RWPE2 (cell line): ENCODE data around the gene B4GALNT3.

Source experiments
- ATAC-seq: fragments of 200-7000 bp; cut with Tn5 transposase; 3 replicates; pipeline ENCODE4 v1.9.1; 2021; ENCODE audit warnings: low read depth
- DNase-seq: peaks from one replicate; pipeline ENCODE4 v3.0.0-alpha.2; 2020; ENCODE audit warnings: low spot score
- H3K27ac ChIP-seq: fragments of 450-650 bp; 2 replicates; pipeline ENCODE4 v1.5.1; 2017; ENCODE audit warnings: mild to moderate bottlenecking; ENCODE audit not compliant: poor library complexity, severe bottlenecking
- H3K27me3 ChIP-seq: fragments of 250-450 bp; sonication (Bioruptor Pico); 2 replicates; pipeline ENCODE4 v1.5.1; 2021; ENCODE audit warnings: mild to moderate bottlenecking, moderate library complexity; ENCODE audit not compliant: insufficient read depth, poor library complexity, severe bottlenecking
- H3K36me3 ChIP-seq: fragments of 250-450 bp; sonication (Bioruptor Pico); 2 replicates; pipeline ENCODE4 v1.5.1; 2020; ENCODE audit warnings: low read depth, mild to moderate bottlenecking, moderate library complexity
- H3K4me1 ChIP-seq: fragments of 250-450 bp; sonication (Bioruptor Pico); 2 replicates; pipeline ENCODE4 v1.5.1; 2021; ENCODE audit warnings: mild to moderate bottlenecking, moderate library complexity; ENCODE audit not compliant: insufficient read depth, poor library complexity, severe bottlenecking
- H3K4me3 ChIP-seq: fragments of 250-450 bp; sonication (Bioruptor Pico); 2 replicates; pipeline ENCODE4 v1.5.1; 2021; ENCODE audit warnings: mild to moderate bottlenecking, moderate library complexity; ENCODE audit not compliant: severe bottlenecking
- H3K9me3 ChIP-seq: fragments of 250-450 bp; sonication (Bioruptor Pico); 2 replicates; pipeline ENCODE4 v1.5.1; 2021; ENCODE audit warnings: mild to moderate bottlenecking, moderate library complexity; ENCODE audit not compliant: severe bottlenecking
- TF ChIP-seq, protein P1 (sequence below): fragments of 450-650 bp; IDR thresholded peaks from one replicate; pipeline ENCODE4 v1.5.1; 2017; ENCODE audit warnings: mild to moderate bottlenecking, moderate library complexity; ENCODE audit not compliant: poor library complexity, severe bottlenecking

Gene B4GALNT3

GRCh38 chr12:517538-517937 lies 57.8 kb downstream of the B4GALNT3 start:
- DNase-seq: no peak
- TF ChIP-seq, protein P1, sequence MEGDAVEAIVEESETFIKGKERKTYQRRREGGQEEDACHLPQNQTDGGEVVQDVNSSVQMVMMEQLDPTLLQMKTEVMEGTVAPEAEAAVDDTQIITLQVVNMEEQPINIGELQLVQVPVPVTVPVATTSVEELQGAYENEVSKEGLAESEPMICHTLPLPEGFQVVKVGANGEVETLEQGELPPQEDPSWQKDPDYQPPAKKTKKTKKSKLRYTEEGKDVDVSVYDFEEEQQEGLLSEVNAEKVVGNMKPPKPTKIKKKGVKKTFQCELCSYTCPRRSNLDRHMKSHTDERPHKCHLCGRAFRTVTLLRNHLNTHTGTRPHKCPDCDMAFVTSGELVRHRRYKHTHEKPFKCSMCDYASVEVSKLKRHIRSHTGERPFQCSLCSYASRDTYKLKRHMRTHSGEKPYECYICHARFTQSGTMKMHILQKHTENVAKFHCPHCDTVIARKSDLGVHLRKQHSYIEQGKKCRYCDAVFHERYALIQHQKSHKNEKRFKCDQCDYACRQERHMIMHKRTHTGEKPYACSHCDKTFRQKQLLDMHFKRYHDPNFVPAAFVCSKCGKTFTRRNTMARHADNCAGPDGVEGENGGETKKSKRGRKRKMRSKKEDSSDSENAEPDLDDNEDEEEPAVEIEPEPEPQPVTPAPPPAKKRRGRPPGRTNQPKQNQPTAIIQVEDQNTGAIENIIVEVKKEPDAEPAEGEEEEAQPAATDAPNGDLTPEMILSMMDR: no peak
- ATAC-seq: no peak

DNA sequence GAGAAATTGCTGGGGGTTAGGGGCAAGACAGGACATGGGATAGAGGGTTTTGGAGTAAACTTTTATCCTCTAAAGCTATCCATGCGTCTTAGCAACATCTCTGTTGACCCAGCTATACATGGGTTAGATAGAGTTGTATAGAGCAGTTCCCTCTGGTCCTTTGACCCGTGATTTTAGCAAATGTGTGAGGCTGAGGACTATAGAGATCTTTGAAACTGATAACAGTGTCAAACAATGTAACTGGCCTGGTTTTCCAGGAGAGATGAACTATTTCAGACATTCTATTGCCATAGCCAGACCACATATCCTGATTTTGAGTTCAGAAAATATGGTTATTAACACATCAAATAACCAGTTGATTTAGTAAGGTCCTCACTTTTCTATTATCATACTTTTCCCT lies 60.4 kb downstream of the B4GALNT3 start:
- Histone ChIP-seq H3K4me1 (peaks cover 4% of the 10 kb centered on the region), H3K27me3 (peaks cover 11% of the 10 kb centered on the region), H3K36me3 (no peaks in the 10 kb centered on the region), H3K4me3 (no peak overlapping the region), H3K9me3 (no peaks in the 10 kb centered on the region), H3K27ac (no peak overlapping the region)
- TF ChIP-seq, protein P1: no peak
- DNase-seq (no peak), ATAC-seq (no peak)

More at GRCh38 chr12:517538-517937, 57.8 kb downstream of the B4GALNT3 start:
- H3K27me3 ChIP-seq: peaks cover 11% of the 10 kb centered on the region
- H3K36me3 ChIP-seq: no peaks in the 10 kb centered on the region
- H3K9me3 ChIP-seq: no peaks in the 10 kb centered on the region
- H3K27ac ChIP-seq: no peak overlapping the region
- H3K4me3 ChIP-seq: no peak overlapping the region
- H3K4me1 ChIP-seq: no peaks in the 10 kb centered on the region

DNA sequence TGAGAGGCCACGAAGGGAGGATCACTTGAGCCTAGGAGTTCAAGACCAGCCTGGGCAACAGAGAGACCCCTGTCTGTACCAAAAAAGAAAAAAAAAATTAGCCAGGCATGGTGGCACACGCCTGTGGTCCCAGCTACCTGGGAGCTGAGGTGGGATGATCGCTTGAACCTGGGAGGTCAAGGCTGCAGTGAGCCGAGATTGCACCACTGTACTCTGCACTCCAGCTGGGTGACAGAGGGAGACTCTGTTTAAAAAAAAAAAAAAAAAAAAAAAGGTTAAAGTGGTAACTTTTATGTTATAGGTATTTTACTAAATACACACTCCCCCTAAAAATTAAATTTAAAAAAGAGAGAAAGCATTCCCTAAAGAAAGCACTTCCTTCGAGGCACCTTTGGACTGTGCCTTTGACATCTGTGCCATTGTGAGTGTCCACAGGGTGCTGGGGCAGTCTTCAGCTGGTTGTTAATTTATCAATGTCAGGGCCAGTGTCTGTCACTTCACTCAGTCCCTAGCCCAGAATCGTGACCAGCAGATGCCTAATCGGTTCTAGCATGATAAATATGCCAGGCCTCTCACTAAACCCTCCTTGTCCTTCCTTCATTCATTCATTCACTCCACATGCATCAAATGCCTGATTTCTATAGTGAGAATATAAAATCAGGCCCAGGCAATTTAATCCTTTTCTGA lies 63.1 kb downstream of the B4GALNT3 start:
- Histone ChIP-seq H3K27ac (no peak overlapping the region), H3K4me3 (no peak overlapping the region), H3K27me3 (peaks cover 11% of the 10 kb centered on the region), H3K9me3 (no peaks in the 10 kb centered on the region), H3K36me3 (no peaks in the 10 kb centered on the region), H3K4me1 (peaks cover 4% of the 10 kb centered on the region)
- ATAC-seq (no peak), DNase-seq (no peak)
- TF ChIP-seq, protein P1: no peak

DNA sequence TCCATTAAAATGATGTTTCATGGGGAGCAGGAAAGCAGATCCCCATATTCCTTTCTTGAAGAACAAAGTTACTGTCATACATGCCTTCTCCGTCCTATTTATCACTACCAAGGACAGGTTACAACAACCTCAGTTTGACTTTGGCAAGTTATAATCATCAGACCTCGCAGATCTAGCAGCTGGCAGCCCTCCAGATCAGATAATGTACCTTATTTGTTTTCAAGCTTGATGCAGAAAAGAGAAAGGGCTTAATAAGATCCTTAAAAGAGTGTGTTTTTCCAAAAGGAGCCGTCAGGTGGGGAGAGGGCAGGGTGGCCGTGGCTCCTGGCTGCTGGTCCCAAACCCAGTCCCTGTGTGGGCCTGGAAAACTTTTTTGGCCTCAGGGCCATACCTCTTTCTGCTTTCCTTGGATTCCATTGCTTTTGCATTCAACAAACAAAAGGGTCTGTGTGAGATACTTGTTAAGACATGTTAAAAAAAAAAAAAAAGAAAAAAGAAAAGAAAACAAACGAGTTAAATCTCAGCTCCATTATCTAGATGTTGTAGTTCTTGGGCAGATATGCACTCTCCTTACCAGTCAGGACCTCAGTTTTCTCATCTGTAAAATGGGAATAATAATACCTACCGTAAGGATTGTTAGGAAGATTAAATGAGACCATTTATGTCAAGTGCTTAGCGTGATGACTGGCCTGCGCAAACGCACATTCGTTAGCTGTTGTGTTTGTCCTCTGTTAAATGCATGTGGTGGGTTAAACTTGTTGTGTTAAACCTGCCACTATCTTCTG lies 64.6 kb downstream of the B4GALNT3 start:
- H3K27me3 ChIP-seq: peaks cover 11% of the 10 kb centered on the region
- ATAC-seq (no peak), DNase-seq (no peak)
- H3K27ac ChIP-seq: no peak overlapping the region
- no peak overlapping the region for H3K4me3 ChIP-seq
- no peaks in the 10 kb centered on the region for H3K36me3 ChIP-seq
- no peaks in the 10 kb centered on the region for H3K9me3 ChIP-seq
- TF ChIP-seq, protein P1: no peak
- peaks cover 4% of the 10 kb centered on the region for H3K4me1 ChIP-seq
